Suprapubic skin (tissue), 4 donors: Measurements from ENCODE around the gene L3MBTL2.

Experiments used
- CTCF ChIP-seq, 2 donors: fragments of 200-600 bp in 1 of 2; fragments of 450-650 bp in 1 of 2; sonication (generic) in 1 of 2; IDR thresholded peaks; one replicate each; pipeline ENCODE4 v1.5.1; 2016 to 2019; ENCODE audit warnings: antibody characterized with exemption in 2 of 2, mild to moderate bottlenecking in 1 of 2, moderate library complexity in 1 of 2
- POLR2A ChIP-seq, 2 donors: fragments of 450-650 bp; IDR thresholded peaks; one replicate each; pipeline ENCODE4 v1.6.1; 2017; ENCODE audit warnings: antibody characterized with exemption in 2 of 2, mild to moderate bottlenecking in 2 of 2, moderate library complexity in 2 of 2
- POLR2AphosphoS5 ChIP-seq, 3 donors: sonication (generic); formaldehyde crosslinking; IDR thresholded peaks; one replicate each; pipeline ENCODE4 v1.6.1; 2017; ENCODE audit warnings: antibody characterized with exemption in 3 of 3

GRCh38 chr22:41273128-41273527 is 68.0 kb downstream of the L3MBTL2 start:
- TF ChIP-seq CTCF (IDR thresholded peaks at IDR 0.05): no peak
- peak in 1 of 3 donors; percentile 34 for TF ChIP-seq POLR2AphosphoS5 (IDR thresholded peaks at IDR 0.05)
- TF ChIP-seq POLR2A (IDR thresholded peaks at IDR 0.05): no peak
